GM12873 (cell line): ENCODE results near the gene TRAF4.

Source experiments
- CTCF ChIP-seq: IDR thresholded peaks from 2 replicates; pipeline ENCODE4 v1.5.1; 2012; ENCODE audit warnings: low read depth, mild to moderate bottlenecking, moderate library complexity, low read length, control low read depth; ENCODE audit not compliant: insufficient read depth; ENCODE audit errors: missing control alignments

TRAF4 gene

GRCh38 chr17:28716740-28717577, 26.9 kb upstream of the TRAF4 start:
- TF ChIP-seq CTCF, result no peak

GRCh38 chr17:28717578-28718332, 26.1 kb upstream of the TRAF4 start, which contains the start of gene RAB34:
Gene RAB34, minus strand, starts transcription at chr17:28717868. Its CDS starts 602 bp downstream, at chr17:28717266.
- peak; percentile 42 for TF ChIP-seq CTCF

DNA sequence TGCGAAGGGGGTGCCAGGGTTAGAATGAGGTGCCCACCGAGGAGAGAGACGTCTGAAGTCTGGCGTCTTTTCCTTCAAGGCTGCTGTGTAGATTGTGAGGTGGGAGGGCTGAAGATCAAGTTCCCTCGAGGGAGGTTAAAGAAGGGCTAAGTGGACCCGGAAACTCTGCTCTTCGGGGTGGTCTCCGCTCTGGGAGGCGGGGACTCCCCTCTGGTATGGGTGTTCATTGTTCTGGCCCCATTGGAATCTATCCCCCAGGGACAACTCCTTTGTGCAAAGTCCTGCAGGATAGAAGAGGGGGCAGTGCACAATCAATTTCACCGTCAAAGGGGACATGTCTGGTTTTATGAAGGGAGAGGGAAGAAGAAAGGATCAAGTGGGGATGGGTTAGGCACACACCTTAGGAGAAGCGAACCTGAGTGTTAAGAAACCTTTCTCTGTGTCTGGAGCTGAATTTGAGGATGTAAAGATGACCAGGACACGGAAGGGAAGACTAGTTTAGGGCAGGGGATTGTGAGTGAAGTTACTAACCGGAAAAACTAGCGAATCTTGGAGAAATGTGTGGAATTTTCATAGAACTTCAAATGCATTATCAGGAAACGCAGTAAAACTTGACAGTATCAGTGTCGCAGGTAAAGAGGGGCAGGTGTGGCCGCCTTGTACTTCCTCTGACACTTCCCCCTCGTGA, 25.3 kb upstream of the TRAF4 start:
- no peak for TF ChIP-seq CTCF

GRCh38 chr17:28719021-28719433, 24.8 kb upstream of the TRAF4 start:
- TF ChIP-seq CTCF, result no peak

DNA sequence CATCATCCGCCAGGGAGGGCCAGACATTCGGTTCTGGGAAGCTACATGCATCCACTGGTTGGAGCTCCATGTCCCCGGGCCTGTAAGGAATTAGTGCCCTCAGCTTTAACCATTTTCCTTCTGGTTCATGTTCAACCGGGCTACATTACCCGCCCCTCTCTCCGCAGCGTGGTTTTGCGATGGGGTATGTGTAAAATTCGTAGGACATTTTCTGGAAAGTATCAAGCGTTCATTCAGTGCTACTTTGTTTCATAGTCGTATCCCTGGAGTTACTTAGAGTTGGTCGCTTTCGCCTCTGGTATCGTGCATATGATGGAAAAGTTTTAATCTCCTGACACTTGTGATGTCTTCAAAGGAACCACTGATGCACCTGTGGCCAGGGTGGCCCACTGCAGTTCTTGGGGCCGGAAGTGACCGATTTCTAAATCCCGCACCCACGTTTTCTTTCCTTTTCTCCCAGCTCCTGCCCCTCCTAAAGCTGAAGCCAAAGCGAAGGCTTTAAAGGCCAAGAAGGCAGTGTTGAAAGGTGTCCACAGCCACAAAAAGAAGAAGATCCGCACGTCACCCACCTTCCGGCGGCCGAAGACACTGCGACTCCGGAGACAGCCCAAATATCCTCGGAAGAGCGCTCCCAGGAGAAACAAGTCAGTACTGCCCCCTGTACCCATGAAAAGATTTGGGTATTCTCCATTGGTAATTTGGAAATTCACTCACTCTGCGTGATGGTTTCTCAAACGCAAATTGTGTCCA, 23.4 kb upstream of the TRAF4 start:
- TF ChIP-seq CTCF, result peak; percentile 24

DNA sequence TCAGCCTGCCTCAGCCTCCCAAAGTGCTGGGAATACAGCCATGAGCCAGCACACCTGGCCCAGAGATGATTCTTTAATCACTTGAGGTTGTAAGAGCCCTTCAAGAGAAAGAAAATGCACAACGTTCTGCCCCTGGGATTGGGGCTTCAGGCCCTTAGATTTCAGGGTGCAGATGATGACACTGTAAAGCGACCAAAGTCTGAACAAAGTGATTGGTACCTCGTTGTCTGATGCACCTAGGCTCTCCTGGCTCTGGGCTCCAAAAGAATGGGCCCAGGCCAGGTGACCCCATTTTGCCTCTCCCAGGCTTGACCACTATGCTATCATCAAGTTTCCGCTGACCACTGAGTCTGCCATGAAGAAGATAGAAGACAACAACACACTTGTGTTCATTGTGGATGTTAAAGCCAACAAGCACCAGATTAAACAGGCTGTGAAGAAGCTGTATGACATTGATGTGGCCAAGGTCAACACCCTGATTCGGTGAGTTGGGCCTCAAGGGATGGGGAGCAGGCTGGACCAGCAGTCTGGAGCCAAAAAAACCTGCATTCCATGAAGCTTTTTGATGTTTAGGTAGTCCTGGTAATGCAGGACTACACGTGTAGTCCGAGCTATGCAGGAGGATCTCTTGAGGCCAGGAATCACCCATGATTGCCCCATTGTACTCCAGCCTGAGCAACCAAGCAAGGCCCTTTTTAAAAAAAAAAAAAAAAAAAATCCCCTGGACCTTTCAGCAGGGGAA, 21.2 kb upstream of the TRAF4 start:
- TF ChIP-seq CTCF, result no peak
